HG03457 (cell line): Measurements from ENCODE around the gene C11orf86.

Experiments used
- ATAC-seq: cut with Tn5 transposase; IDR thresholded peaks from one replicate; pipeline ENCODE4 v1.9.1; 2021; ENCODE audit warnings: moderate number of reproducible peaks; ENCODE audit not compliant: unreplicated experiment

C11orf86 gene

GRCh38 chr11:67023957-67024353 is 48.9 kb downstream of the C11orf86 start:
- no peak for ATAC-seq

- no peak for ATAC-seq
Measured at GRCh38 chr11:67024410-67024809, 49.3 kb downstream of the C11orf86 start.

GRCh38 chr11:67024966-67025365 is 49.9 kb downstream of the C11orf86 start:
- no peak for ATAC-seq

GRCh38 chr11:67025750-67026149 is 50.6 kb downstream of the C11orf86 start:
- ATAC-seq: no peak
